Upper lobe of left lung (tissue), 4 donors: ENCODE measurements around the gene CHST9.

Experiments used
- EP300 ChIP-seq, 4 donors: sonication (generic); formaldehyde crosslinking; IDR thresholded peaks; one replicate each; pipeline ENCODE4 v1.5.1; 2017; ENCODE audit warnings: antibody characterized with exemption in 4 of 4, control low read depth in 2 of 4
- POLR2A ChIP-seq, 4 donors: fragments of 450-650 bp; IDR thresholded peaks; one replicate each; pipeline ENCODE4 v1.5.1; 2016 to 2017; ENCODE audit warnings: antibody characterized with exemption in 4 of 4, mild to moderate bottlenecking in 2 of 4
- TF ChIP-seq, protein P1 (sequence below), 6 experiments: fragments of 450-650 bp in 4 of 6; fragments of 200-600 bp in 2 of 6; sonication (generic) in 2 of 6; IDR thresholded peaks; one replicate each; pipeline ENCODE4 v1.5.1; 2016 to 2019; ENCODE audit warnings: antibody characterized with exemption in 6 of 6

DNA sequence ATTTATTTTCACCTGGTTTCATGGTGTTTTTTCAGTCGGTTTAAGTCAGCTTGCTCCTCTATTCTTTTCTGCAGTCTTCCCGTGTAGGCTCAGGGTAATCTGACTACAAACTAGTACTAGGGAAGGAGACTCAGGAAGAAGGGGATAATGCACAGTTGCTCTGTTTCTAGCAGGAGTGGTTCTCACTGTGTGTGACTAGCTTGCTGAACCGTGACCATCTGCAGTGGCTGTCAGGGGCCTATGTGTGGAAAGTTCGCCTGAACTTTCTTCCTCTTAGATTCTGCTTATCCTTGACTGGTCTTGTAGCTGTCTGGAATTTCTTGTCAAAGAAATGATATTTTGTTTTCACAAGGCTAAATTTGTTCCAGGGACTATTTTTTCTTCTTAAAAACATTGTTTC is 273.3 kb downstream of the CHST9 start:
- TF ChIP-seq POLR2A (IDR thresholded peaks at IDR 0.05) (no peak), EP300 (IDR thresholded peaks at IDR 0.05) (no peak)
- TF ChIP-seq, protein P1, sequence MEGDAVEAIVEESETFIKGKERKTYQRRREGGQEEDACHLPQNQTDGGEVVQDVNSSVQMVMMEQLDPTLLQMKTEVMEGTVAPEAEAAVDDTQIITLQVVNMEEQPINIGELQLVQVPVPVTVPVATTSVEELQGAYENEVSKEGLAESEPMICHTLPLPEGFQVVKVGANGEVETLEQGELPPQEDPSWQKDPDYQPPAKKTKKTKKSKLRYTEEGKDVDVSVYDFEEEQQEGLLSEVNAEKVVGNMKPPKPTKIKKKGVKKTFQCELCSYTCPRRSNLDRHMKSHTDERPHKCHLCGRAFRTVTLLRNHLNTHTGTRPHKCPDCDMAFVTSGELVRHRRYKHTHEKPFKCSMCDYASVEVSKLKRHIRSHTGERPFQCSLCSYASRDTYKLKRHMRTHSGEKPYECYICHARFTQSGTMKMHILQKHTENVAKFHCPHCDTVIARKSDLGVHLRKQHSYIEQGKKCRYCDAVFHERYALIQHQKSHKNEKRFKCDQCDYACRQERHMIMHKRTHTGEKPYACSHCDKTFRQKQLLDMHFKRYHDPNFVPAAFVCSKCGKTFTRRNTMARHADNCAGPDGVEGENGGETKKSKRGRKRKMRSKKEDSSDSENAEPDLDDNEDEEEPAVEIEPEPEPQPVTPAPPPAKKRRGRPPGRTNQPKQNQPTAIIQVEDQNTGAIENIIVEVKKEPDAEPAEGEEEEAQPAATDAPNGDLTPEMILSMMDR (IDR thresholded peaks at IDR 0.05) = no peak
